OCI-LY1 (cell line): ENCODE results near the gene TSKS.

Experiments
- EZH2 ChIP-seq: fragments of 200-600 bp; sonication (generic), shearing (Covaris generic); IDR thresholded peaks from 2 replicates; pipeline ENCODE4 v1.8.0; 2017; ENCODE audit warnings: borderline replicate concordance, mixed run types, mild to moderate bottlenecking, antibody characterized with exemption, low read length, moderate library complexity, mixed read lengths
- TF ChIP-seq, protein P1 (sequence below): fragments of 200-600 bp; sonication (generic), shearing (Covaris generic); IDR thresholded peaks from 2 replicates; pipeline ENCODE4 v1.5.1; 2017; ENCODE audit warnings: mild to moderate bottlenecking, antibody characterized with exemption, low read length, moderate library complexity, mixed read lengths

DNA sequence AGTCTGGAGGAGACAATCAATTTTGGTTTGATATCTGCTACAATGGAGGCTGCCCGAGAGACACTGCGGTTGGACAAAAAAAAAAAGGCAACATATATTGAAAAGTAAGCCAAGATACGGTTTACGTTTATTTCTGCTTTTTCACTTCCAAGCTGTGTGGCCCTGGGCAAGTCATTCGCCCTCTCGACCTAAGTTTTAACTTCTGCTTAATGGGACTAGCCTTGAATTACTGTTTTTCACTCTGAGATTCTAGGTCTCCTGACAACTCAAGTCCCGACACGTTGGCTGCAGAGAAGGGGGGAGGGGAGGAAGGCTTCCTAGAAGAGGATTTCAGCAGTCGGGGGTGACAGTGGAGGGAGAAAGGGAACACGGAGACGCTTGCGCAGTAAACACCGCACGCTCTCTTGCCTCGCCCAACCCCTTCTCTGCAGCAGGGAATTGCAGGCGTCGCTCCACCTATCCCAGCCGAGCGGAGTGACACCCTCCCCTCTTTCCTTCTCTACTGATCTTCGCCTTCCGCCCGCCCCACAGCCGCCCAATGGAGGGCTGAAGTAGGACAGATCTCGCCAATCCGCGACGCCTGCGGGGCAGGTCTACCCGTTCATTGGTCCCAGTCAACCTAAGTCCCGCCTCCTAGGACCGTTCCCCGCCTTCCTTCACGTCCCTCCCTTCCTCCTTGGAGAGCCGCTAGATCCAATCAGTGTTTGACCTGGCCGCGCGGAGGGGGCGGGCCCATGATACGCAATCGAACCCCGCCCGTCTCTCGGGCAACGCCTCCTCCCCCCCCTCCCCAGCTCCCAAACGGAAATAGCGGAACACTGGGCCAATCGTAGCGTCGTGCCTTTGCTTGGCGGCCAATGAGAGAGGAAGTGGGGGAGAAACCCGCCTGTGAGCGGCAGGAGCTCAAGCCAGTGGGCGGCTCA lies 3.2 kb upstream of the TSKS start:
- TF ChIP-seq, protein P1, sequence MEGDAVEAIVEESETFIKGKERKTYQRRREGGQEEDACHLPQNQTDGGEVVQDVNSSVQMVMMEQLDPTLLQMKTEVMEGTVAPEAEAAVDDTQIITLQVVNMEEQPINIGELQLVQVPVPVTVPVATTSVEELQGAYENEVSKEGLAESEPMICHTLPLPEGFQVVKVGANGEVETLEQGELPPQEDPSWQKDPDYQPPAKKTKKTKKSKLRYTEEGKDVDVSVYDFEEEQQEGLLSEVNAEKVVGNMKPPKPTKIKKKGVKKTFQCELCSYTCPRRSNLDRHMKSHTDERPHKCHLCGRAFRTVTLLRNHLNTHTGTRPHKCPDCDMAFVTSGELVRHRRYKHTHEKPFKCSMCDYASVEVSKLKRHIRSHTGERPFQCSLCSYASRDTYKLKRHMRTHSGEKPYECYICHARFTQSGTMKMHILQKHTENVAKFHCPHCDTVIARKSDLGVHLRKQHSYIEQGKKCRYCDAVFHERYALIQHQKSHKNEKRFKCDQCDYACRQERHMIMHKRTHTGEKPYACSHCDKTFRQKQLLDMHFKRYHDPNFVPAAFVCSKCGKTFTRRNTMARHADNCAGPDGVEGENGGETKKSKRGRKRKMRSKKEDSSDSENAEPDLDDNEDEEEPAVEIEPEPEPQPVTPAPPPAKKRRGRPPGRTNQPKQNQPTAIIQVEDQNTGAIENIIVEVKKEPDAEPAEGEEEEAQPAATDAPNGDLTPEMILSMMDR = no peak
- TF ChIP-seq EZH2 = no peak
